Measurements from ENCODE around the gene KIRREL1.

The KIRREL1 gene

GRCh38 chr1:157975228-157975950 is 18.1 kb upstream of the KIRREL1 start:
- DNase-seq (ENCODE audit: low spot score): no peak

GRCh38 chr1:157976888-157977287 is 16.6 kb upstream of the KIRREL1 start:
- DNase-seq (ENCODE audit: low spot score): no peak

- no peak for DNase-seq (ENCODE audit: low spot score)
These were observed 14.7 kb upstream of the KIRREL1 start for GRCh38 chr1:157978586-157979403.

GRCh38 chr1:157982136-157982535 is 11.3 kb upstream of the KIRREL1 start:
- no peak for DNase-seq (ENCODE audit: low spot score)

- DNase-seq (ENCODE audit: low spot score): no peak
These were observed 9.7 kb upstream of the KIRREL1 start for GRCh38 chr1:157983787-157984186.

GRCh38 chr1:157984469-157984868 is 9.0 kb upstream of the KIRREL1 start:
- no peak for DNase-seq (ENCODE audit: low spot score)

GRCh38 chr1:157985473-157985872 is 8.0 kb upstream of the KIRREL1 start:
- DNase-seq (ENCODE audit: low spot score): no peak

- DNase-seq (ENCODE audit: low spot score): no peak
These were observed 5.4 kb upstream of the KIRREL1 start for GRCh38 chr1:157988002-157988401.

GRCh38 chr1:157992031-157992832 is 1.2 kb upstream of the KIRREL1 start:
- DNase-seq (ENCODE audit: low spot score): peak; percentile 44

GRCh38 chr1:157992833-157993146 is 655 bp upstream of the KIRREL1 start:
- no peak for DNase-seq (ENCODE audit: low spot score)

GRCh38 chr1:157993918-157994605 is 617 bp downstream of the KIRREL1 start:
- DNase-seq (ENCODE audit: low spot score): no peak

- DNase-seq (ENCODE audit: low spot score): no peak
These were observed 1.5 kb downstream of the KIRREL1 start for GRCh38 chr1:157994704-157995582.

- DNase-seq (ENCODE audit: low spot score): no peak
These were observed 2.2 kb downstream of the KIRREL1 start for GRCh38 chr1:157995583-157996169.

- no peak for DNase-seq (ENCODE audit: low spot score)
These were observed 3.0 kb downstream of the KIRREL1 start for GRCh38 chr1:157996433-157996832.

- no peak for DNase-seq (ENCODE audit: low spot score)
These were observed 7.1 kb downstream of the KIRREL1 start for GRCh38 chr1:158000507-158000906.

- no peak for DNase-seq (ENCODE audit: low spot score)
These were observed 8.7 kb downstream of the KIRREL1 start for GRCh38 chr1:158002022-158002630.

- no peak for DNase-seq (ENCODE audit: low spot score)
These were observed 9.4 kb downstream of the KIRREL1 start for GRCh38 chr1:158002631-158003405.

- DNase-seq (ENCODE audit: low spot score): no peak
These were observed 10.0 kb downstream of the KIRREL1 start for GRCh38 chr1:158003406-158003800.

- no peak for DNase-seq (ENCODE audit: low spot score)
These were observed 11.8 kb downstream of the KIRREL1 start for GRCh38 chr1:158005224-158005623.

- no peak for DNase-seq (ENCODE audit: low spot score)
These were observed 13.7 kb downstream of the KIRREL1 start for GRCh38 chr1:158007180-158007579.

All from HuH-7.5 (cell line).